K562 treated with DMSO at 1 percent for 24 hours (cell line): ENCODE measurements around the gene POC1A. TPM values are rescaled to one million over a fixed set of nuclear protein-coding genes. Genes with fewer than 3 reads are reported as not detected.

Experiments used
- total RNA-seq: library from RNA; unstranded; fragments of 300-600 nt; gene quantifications from 2 replicates; pipeline ENCODE4 v1.2.3, GENCODE V29; 2022; ENCODE audit warnings: low read depth; ENCODE audit not compliant: insufficient read depth

Gene POC1A
- 29.6 and 34.3 TPM in 2 replicates for total RNA-seq

DNA sequence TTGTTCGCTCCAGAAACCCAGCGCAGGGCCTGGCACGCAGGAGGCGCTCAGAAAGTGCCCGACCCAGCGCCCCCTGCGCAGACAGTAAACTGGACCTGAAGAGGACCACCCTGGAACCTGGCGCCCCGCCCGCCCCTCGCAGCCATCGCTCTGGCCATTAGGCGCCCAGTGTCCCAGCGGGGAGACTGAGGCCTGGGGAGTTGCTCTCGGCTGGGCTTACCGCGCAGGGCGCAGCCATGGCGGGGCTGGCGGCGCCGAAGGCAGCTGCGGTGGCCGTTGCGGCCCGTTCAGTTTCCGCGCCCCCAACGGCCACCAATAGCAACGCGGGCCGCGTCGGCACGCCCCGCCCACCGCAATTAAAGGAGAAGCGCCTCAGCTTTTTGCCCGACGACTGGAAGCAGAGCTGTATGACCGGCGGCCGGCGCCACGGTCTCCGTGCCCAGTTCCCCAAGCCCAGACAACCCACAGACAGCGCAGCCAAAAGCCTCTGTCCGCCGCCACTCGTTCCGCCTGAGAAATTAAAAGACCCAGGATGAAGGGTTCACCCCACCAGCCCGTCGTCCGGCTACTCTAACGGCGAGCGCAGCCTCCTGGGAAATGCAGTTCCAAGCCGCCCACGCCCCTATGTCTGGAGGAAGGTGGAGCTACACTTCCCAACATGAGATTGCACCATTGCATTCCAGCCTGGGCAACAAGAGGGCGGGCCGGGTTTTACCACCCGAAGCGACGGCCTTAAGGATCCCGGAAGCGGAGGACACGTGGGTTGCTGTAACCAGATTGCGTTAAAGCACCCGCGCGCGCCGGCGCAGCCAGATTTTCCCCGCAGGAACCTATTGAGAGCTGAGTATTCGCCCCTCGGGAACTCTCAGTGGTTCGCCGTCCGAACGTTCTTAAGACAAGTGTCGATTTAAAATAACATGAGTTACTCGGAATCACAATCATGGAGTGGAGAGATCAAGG, at the start of gene POC1A:
TSS of gene POC1A (minus strand) at position 289 of the 960 bp plus-strand sequence. CDS start at position 238, 51 bp downstream.

DNA sequence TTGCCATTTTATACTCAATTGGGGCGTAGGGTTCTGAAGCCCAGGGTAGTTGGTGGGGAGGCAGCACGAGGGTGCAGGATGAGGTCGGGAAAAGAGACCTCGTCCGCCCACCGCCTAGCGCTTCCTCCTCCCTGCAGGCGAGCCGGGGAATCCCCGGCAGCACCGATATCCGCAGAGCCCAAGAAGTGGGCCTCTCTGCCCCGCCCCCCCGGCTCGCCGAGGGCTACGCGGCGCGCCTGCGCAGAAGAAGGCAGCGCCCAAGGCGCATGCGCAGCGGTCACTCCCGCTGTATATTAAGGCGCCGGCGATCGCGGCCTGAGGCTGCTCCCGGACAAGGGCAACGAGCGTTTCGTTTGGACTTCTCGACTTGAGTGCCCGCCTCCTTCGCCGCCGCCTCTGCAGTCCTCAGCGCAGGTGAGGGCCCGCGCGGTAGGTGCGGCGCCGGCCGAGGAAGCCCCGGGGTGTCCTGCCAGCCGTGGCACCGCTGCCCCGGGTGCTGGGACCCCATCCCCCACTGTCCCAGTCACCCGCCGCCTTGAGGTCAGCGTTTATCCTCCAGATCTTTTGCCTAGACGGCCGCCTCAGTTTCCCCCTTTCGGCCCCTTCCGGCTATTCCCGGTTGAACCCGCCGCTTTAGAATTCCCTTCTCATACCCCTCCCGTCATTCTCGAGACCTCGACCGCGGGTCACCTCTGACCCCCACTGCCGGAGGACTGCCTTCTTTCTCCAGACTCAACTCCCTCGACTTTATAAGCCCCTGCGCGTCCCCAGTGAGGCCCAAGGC, 43.8 kb upstream of the POC1A start, which contains the start of gene ALAS1:
TSS of gene ALAS1 (plus strand) at position 319 of the 784 bp plus-strand sequence. CDS start 1,082 bp downstream, outside the sequence.

DNA sequence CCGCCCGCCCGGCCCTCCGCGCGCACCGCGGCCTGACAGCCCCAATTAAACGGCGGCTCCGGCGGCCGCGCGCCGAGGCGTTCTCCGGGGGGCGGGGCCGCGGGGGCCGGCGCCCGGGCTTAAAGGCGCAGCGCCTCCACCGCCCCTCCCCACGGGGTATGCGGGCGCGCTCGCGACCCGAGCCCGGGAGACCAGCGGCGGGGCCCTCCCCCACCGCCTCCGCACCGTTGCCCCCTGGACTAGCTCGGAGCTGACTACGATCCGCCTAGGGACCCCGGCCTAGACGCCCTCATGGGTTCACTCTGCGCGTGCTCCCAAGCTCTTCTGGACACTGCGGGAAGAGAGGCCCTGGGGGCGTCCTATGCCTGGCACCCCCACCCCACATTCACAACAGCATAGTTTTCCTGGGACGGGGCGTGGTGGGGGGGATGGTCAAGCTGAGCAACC, 97.7 kb downstream of the POC1A start, which contains the start of gene DUSP7:
TSS of gene DUSP7 (minus strand) at position 51 of the 447 bp plus-strand sequence. CDS start 205 bp downstream, outside the sequence.

Other genes with a start within 250 kb of the POC1A start
- gene RRP9, start 212.5 kb downstream of the POC1A start, total RNA-seq, result 18.8 and 23.0 TPM in 2 replicates
- gene PARP3, start 212.1 kb downstream of the POC1A start, total RNA-seq, result 3.2 and 4.4 TPM in 2 replicates
- 0.15 TPM in 1 of 2 replicates, not detected in the other for gene GPR62, start 199.0 kb downstream of the POC1A start, total RNA-seq
- gene PCBP4, start 187.0 kb downstream of the POC1A start, total RNA-seq, result 12.4 and 14.2 TPM in 2 replicates
- 65.2 and 70.8 TPM in 2 replicates for gene ABHD14B, start 180.4 kb downstream of the POC1A start, total RNA-seq
- 33.0 and 33.4 TPM in 2 replicates for gene ABHD14A, start 179.4 kb downstream of the POC1A start, total RNA-seq
- gene ACY1, start 170.9 kb downstream of the POC1A start, total RNA-seq, result 47.6 and 57.4 TPM in 2 replicates
- gene RPL29, start 158.5 kb downstream of the POC1A start, total RNA-seq, result 2,372 and 2,568 TPM in 2 replicates
- 8.3 and 9.0 TPM in 2 replicates for gene DUSP7, start 97.9 kb downstream of the POC1A start, total RNA-seq
- gene ALAS1, start 43.7 kb upstream of the POC1A start, total RNA-seq, result 51.2 and 56.3 TPM in 2 replicates
- gene TLR9, start 71.2 kb upstream of the POC1A start, total RNA-seq, result 0.14 TPM in 1 of 2 replicates, not detected in the other
- gene TWF2, start 84.7 kb upstream of the POC1A start, total RNA-seq, result 179 and 188 TPM in 2 replicates
- 17.5 and 19.8 TPM in 2 replicates for gene PPM1M, start 91.3 kb upstream of the POC1A start, total RNA-seq
- 27.6 and 31.4 TPM in 2 replicates for gene WDR82, start 124.2 kb upstream of the POC1A start, total RNA-seq
- 3.7 and 4.9 TPM in 2 replicates for gene GLYCTK, start 133.4 kb upstream of the POC1A start, total RNA-seq
- 0.88 and 1.4 TPM in 2 replicates for gene DNAH1, start 161.9 kb upstream of the POC1A start, total RNA-seq